ENCODE data around the gene MYO5B.

Gene MYO5B

GRCh38 chr18:50188652-50189051 lies 6.3 kb downstream of the MYO5B start:
- DNase-seq (ENCODE audit: low spot score), result no peak

GRCh38 chr18:50187659-50188058 lies 7.3 kb downstream of the MYO5B start:
- no peak for DNase-seq (ENCODE audit: low spot score)

- no peak for DNase-seq (ENCODE audit: low spot score)
Measured at GRCh38 chr18:50186385-50186784, 8.6 kb downstream of the MYO5B start.

- DNase-seq (ENCODE audit: low spot score), result peak; percentile 29
Measured at GRCh38 chr18:50183556-50183955, 11.4 kb downstream of the MYO5B start.

GRCh38 chr18:50182511-50182910 lies 12.4 kb downstream of the MYO5B start:
- no peak for DNase-seq (ENCODE audit: low spot score)

- DNase-seq (ENCODE audit: low spot score), result no peak
Measured at GRCh38 chr18:50181590-50181989, 13.4 kb downstream of the MYO5B start.

DNA sequence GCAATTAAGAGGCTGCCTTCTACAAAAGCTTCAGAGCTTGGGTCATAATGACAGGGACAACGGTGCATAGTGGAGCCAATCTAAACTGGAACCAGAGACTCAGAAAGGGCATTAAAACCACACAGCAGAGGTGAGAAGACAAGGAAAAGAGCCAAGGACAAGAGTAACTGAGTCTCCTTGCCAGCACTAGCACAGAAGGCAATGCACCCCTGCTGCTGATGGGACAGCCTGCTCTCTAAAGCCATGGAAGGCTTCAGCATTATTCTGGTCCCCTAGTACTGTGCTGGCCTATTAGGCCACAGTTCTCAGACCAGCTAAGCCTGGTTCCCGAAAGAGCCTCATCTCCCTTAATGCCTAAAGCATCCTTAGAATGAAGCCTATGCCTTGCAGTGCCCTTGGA lies 15.5 kb downstream of the MYO5B start:
- no peak for DNase-seq (ENCODE audit: low spot score)

GRCh38 chr18:50177294-50177992 lies 17.5 kb downstream of the MYO5B start:
- DNase-seq (ENCODE audit: low spot score), result no peak

DNA sequence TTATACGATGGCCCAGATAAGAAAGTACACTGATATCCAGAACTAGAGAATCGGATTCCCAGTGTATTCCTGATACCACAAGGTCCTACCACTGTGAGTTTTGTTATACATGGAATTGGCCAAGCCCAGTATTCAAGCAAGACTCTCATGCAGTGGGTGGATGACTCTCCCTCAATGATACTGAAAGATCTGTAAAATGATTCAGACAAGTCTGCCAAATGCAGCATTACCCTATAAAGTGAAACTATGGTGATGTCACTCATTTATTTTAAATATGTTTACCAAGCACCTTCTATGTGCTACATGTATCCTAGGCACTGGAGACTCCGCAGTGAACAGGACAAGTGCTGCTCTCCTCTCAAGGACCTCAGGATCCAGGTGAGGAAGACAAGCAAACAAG lies 22.6 kb downstream of the MYO5B start:
- no peak for DNase-seq (ENCODE audit: low spot score)

GRCh38 chr18:50171406-50171805 lies 23.5 kb downstream of the MYO5B start:
- no peak for DNase-seq (ENCODE audit: low spot score)

DNA sequence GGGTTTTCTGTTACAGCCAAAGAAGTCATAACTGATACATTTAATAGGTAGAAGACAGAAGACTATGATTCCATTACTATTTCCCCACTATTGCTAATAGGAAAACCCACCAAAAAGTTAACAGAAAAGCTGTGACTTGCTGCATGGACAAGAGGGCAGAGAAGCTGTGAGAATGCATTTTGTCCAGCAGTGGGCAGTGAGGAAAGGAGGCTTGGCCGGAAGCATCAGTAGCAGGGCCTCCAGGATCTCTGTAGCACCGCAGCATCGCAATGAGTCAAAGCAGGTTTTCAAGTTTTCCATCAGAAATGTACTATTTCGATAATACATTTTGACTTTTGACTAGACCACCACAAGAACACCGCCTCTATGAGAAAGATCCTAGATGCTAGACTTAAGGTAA lies 24.9 kb downstream of the MYO5B start:
- no peak for DNase-seq (ENCODE audit: low spot score)

DNA sequence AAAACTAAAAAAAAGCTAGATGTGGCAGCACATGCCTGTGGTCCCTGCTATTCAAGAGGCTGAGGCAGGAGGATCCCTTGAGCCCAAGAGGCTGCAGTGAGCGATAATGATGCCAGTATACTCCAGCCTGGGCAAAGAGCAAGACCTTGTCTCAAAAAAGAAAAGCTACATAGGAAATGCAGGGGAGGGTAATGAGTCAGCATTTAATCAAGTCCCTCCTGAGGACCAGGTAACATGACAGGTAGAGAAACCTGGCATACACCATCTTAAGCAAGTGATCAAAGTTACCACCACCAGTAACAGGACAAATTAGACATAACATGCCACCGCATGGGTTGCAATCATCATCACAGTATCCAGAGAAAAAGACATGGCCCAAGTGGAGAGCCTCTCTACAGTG lies 25.8 kb downstream of the MYO5B start:
- no peak for DNase-seq (ENCODE audit: low spot score)

DNA sequence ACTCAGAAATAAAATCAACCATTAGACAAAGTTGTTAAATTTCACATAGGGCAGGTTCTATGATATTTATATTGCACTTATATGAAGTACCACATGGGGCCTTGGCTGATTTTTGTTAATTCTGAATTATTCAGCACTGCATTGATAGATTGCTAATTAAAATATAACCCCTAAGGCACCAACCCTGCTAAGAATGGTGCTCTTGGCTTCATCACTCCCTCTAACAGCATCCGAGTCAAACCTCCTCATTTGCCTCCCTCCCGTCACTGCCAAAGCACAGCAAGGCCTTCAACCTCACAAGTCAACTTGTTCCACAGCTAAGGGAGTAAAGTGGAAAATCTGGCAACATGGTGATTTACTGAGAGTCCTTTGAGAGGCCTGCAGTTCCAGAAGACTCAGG lies 27.0 kb downstream of the MYO5B start:
- no peak for DNase-seq (ENCODE audit: low spot score)

DNA sequence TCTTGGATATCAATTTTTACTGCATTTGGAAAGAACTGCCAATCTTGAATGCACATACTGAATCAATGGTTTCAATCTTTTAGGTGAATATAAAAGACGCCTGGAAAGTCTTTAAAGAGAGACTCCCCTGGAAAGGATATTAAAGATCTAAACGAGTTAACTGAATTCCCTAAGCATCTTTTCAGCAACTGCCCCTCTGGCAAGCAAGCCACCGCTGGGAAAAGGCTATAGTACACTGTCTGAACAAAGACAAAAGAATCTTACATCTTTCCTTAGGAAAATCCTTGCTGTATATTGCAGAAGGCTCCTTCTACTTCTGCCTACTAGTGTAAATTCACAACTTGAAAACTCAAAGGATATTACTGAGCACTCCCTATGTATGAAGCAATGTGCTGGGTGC lies 28.0 kb downstream of the MYO5B start:
- DNase-seq (ENCODE audit: low spot score), result no peak

GRCh38 chr18:50163505-50163904 lies 31.4 kb downstream of the MYO5B start:
- DNase-seq (ENCODE audit: low spot score), result no peak

GRCh38 chr18:50162486-50163304 lies 32.3 kb downstream of the MYO5B start:
- DNase-seq (ENCODE audit: low spot score), result no peak

GRCh38 chr18:50161597-50162205 lies 33.2 kb downstream of the MYO5B start:
- no peak for DNase-seq (ENCODE audit: low spot score)

GRCh38 chr18:50159654-50160046 lies 35.3 kb downstream of the MYO5B start:
- no peak for DNase-seq (ENCODE audit: low spot score)

GRCh38 chr18:50158866-50159653 lies 35.9 kb downstream of the MYO5B start:
- no peak for DNase-seq (ENCODE audit: low spot score)

DNA sequence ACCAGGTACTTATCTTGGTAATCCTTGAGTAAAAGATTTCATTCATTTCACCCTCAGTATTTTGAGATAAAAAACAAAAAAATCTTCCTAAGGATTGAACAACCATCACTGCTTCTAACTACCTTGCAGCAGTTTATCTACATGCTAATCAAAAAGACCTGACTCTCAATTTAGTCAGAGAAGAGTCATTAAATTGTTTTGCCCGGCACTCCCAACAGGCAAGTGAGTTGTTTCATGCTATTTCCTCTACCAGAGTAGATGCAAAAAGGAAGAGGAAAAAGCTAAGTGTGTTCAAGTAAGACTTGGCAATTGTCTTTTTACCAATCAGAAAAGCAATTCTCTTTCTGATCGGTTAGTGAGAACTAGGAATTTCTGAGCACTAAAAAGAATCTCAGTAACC lies 39.5 kb downstream of the MYO5B start:
- DNase-seq (ENCODE audit: low spot score), result no peak

GRCh38 chr18:50154420-50154819 lies 40.5 kb downstream of the MYO5B start:
- DNase-seq (ENCODE audit: low spot score), result no peak

GRCh38 chr18:50152900-50153299 lies 42.0 kb downstream of the MYO5B start:
- DNase-seq (ENCODE audit: low spot score), result no peak
